Body of pancreas (tissue), 4 donors: Measurements from ENCODE around the gene RPS27L. TPM values are rescaled to one million over a fixed set of nuclear protein-coding genes. Genes with fewer than 3 reads are reported as not detected.

ENCODE experiments used
- ATAC-seq: fragments of 150-250 bp; one replicate; pipeline ENCODE4 v1.9.1; 2016
- DNase-seq, 4 donors: peaks; one replicate each; pipeline ENCODE4 v3.0.0-alpha.2; 2019
- H3K27ac ChIP-seq, 4 donors: fragments of 200-600 bp; sonication (generic); 1 replicate in 3 of 4; 2 replicates in 1 of 4; pipeline versions ENCODE4 v1.5.1 to v1.6.1; 2016 to 2019; ENCODE audit warnings: mild to moderate bottlenecking in 1 of 4, mixed read lengths in 1 of 4, moderate library complexity in 1 of 4
- H3K27me3 ChIP-seq, 2 donors: fragments of 200-600 bp; sonication (generic); one replicate each; pipeline ENCODE4 v1.6.0; 2016; ENCODE audit warnings: mild to moderate bottlenecking in 1 of 2
- H3K36me3 ChIP-seq, 2 donors: fragments of 200-600 bp; sonication (generic); replicated peaks in 1 of 2; 2 replicates each; pipeline ENCODE4 v1.5.1; 2016; ENCODE audit warnings: low read depth in 2 of 2; ENCODE audit not compliant: insufficient read depth in 1 of 2
- H3K4me1 ChIP-seq: fragments of 200-600 bp; sonication (generic); one replicate; pipeline ENCODE4 v1.6.0; 2016
- H3K4me3 ChIP-seq, 2 donors: fragments of 200-600 bp; sonication (generic); 1 replicate in 1 of 2; 2 replicates in 1 of 2; pipeline ENCODE4 v1.5.1; 2016 to 2019
- H3K9me3 ChIP-seq, 3 donors: fragments of 200-600 bp; sonication (generic); 1 replicate in 2 of 3; 2 replicates in 1 of 3; pipeline ENCODE4 v1.5.1; 2016
- POLR2A ChIP-seq, 3 donors: fragments of 450-650 bp; IDR thresholded peaks; one replicate each; pipeline ENCODE4 v1.6.1; 2016; ENCODE audit warnings: antibody characterized with exemption in 3 of 3, mild to moderate bottlenecking in 2 of 3
- WGBS, 2 donors: methylation state at CpG; one replicate each; pipeline ENCODE4 v1.1.5; 2017; 5-methylcytosine and 5-hydroxymethylcytosine counted together
- intact Hi-C: fragments of 100-400 bp; cut with DNase I; formaldehyde crosslinking; loops from one replicate; pipeline ENCODE4 v1.15.1; 2023
- total RNA-seq, 2 donors: library from RNA; depleted of rRNA; stranded (reverse); fragments of >200 nt; gene quantifications; one replicate each; pipeline ENCODE4 v1.1.0, GENCODE V29; 2016
- TF ChIP-seq, protein P1 (sequence below), 7 experiments: fragments of 450-650 bp in 4 of 7; fragments of 200-600 bp in 3 of 7; sonication (generic) in 3 of 7; IDR thresholded peaks; one replicate each; pipeline ENCODE4 v1.5.1; 2016 to 2019; ENCODE audit warnings: antibody characterized with exemption in 7 of 7

The RPS27L gene
- total RNA-seq, 2 donors from 2014 or later = 15.2 to 37.9 TPM

DNA sequence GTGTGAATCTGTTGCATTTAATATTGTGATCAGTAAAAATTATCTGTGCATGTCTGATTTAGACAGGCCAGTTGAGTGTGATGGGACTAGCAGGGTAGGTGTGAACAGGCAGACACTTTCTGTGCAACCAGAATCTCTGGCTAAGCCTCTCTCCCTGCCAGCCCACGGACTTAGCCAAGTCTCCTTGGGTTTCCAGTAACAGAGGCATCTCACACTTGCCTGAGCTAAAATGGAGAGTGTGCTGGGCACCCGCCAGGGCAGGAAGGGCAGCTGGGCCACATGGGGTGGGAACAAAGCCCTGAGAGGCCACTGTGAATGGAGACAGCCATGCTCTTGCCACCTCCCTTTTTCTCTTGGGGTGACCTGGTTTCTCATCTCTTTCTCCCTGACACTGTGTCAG lies 12.5 kb upstream of the RPS27L start:
- Histone ChIP-seq H3K36me3 (no peaks in the 10 kb centered on the region), H3K27ac (no peak overlapping the region), H3K27me3 (no peaks in the 10 kb centered on the region), H3K9me3 (no peaks in the 10 kb centered on the region), H3K4me1 (no peaks in the 10 kb centered on the region), H3K4me3 (no peak overlapping the region)
- ATAC-seq (no peak), DNase-seq (no peak)
- TF ChIP-seq, protein P1, sequence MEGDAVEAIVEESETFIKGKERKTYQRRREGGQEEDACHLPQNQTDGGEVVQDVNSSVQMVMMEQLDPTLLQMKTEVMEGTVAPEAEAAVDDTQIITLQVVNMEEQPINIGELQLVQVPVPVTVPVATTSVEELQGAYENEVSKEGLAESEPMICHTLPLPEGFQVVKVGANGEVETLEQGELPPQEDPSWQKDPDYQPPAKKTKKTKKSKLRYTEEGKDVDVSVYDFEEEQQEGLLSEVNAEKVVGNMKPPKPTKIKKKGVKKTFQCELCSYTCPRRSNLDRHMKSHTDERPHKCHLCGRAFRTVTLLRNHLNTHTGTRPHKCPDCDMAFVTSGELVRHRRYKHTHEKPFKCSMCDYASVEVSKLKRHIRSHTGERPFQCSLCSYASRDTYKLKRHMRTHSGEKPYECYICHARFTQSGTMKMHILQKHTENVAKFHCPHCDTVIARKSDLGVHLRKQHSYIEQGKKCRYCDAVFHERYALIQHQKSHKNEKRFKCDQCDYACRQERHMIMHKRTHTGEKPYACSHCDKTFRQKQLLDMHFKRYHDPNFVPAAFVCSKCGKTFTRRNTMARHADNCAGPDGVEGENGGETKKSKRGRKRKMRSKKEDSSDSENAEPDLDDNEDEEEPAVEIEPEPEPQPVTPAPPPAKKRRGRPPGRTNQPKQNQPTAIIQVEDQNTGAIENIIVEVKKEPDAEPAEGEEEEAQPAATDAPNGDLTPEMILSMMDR (IDR thresholded peaks at IDR 0.05) = no peak
- TF ChIP-seq POLR2A (IDR thresholded peaks at IDR 0.05) = no peak
- intact Hi-C loops = no loop called here
- 82 to 86% methylated on average over 1 to 2 of the region's 2 CpGs for WGBS, 2 donors

- ATAC-seq (no peak), DNase-seq (no peak)
- H3K4me3 ChIP-seq = no peak overlapping the region
- H3K27ac ChIP-seq = no peak overlapping the region
- no peaks in the 10 kb centered on the region for H3K4me1 ChIP-seq
- H3K27me3 ChIP-seq = no peaks in the 10 kb centered on the region
- no peaks in the 10 kb centered on the region for H3K9me3 ChIP-seq
- no peaks in the 10 kb centered on the region for H3K36me3 ChIP-seq
- TF ChIP-seq, protein P1 (IDR thresholded peaks at IDR 0.05) = no peak
- no peak for TF ChIP-seq POLR2A (IDR thresholded peaks at IDR 0.05)
- WGBS, 2 donors = 69 to 83% methylated on average over 2 of the region's 2 CpGs
- intact Hi-C loops = no loop called here
These were observed 8.9 kb upstream of the RPS27L start for GRCh38 chr15:63166219-63166618.

- H3K27ac ChIP-seq = no peak overlapping the region
- no peaks in the 10 kb centered on the region for H3K4me1 ChIP-seq
- DNase-seq (no peak), ATAC-seq (no peak)
- no peaks in the 10 kb centered on the region for H3K36me3 ChIP-seq
- TF ChIP-seq POLR2A (IDR thresholded peaks at IDR 0.05) = no peak
- TF ChIP-seq, protein P1 (IDR thresholded peaks at IDR 0.05) = no peak
- no peak overlapping the region for H3K4me3 ChIP-seq
- WGBS, 2 donors = 86 to 93% methylated on average over 6 of the region's 6 CpGs
- H3K9me3 ChIP-seq = no peaks in the 10 kb centered on the region
- no peaks in the 10 kb centered on the region for H3K27me3 ChIP-seq
- intact Hi-C loops = no loop called here
These were observed 8.0 kb upstream of the RPS27L start for GRCh38 chr15:63165166-63165859.

DNA sequence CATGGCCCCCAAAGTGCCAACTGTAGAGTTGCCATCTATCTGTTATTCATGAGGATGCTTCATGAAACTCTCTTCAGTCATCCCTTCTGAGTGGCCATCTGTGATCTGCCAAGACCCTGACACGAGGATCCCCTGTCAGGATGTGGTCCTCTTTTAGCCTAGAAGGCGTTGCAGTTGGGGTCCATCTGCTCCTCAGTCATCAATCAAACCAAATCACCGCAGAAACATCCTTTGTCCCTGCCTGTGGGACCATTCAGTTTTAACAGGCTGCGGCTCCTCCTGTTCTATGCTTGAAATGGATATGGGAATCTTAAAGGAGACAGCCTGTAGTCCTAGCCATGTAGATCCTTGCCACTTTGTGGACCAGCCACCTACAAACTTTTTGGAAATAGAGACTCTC lies 5.9 kb upstream of the RPS27L start:
- intact Hi-C loops = no loop called here
- TF ChIP-seq, protein P1 (IDR thresholded peaks at IDR 0.05) = no peak
- TF ChIP-seq POLR2A (IDR thresholded peaks at IDR 0.05) = no peak
- H3K9me3 ChIP-seq = no peaks in the 10 kb centered on the region
- H3K27me3 ChIP-seq = no peaks in the 10 kb centered on the region
- no peak overlapping the region for H3K27ac ChIP-seq
- no peaks in the 10 kb centered on the region for H3K36me3 ChIP-seq
- DNase-seq (no peak), ATAC-seq (no peak)
- H3K4me1 ChIP-seq = peaks cover 2% of the 10 kb centered on the region
- no peak overlapping the region for H3K4me3 ChIP-seq
- 74 to 89% methylated on average over 4 of the region's 4 CpGs for whole genome bisulfite sequencing, 2 donors

DNA sequence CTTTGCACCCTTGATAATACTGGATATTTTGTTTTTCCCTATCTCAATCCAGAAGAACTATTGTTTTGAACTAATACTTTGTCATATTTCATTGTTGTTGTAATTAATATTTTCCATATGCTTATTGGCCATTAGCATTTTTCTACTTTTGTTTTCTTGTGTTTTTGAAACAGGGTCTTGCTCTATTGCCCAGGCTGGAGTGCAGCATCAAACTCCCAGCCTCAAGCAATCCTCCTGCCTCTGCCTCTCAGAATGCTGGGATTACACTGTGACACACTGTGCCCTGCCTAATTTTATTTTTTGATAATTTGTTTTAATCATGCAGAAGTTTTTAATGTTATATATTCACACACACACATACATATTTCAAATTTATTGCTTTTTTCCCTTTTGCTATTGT lies 3.4 kb upstream of the RPS27L start:
- TF ChIP-seq POLR2A (IDR thresholded peaks at IDR 0.05) = no peak
- TF ChIP-seq, protein P1 (IDR thresholded peaks at IDR 0.05) = no peak
- H3K27ac ChIP-seq = no peak overlapping the region
- no peaks in the 10 kb centered on the region for H3K9me3 ChIP-seq
- intact Hi-C loops = no loop called here
- H3K4me1 ChIP-seq = peaks cover 3% of the 10 kb centered on the region
- ATAC-seq = no peak
- no peak for DNase-seq
- H3K4me3 ChIP-seq = no peak overlapping the region
- no peaks in the 10 kb centered on the region for H3K36me3 ChIP-seq
- no peaks in the 10 kb centered on the region for H3K27me3 ChIP-seq
